Measurements from ENCODE around the gene DLGAP4. TPM values are rescaled to one million over a fixed set of nuclear protein-coding genes. Genes with fewer than 3 reads are reported as not detected.

Gene DLGAP4
- total RNA-seq, 1 donor from 2014 or later, result 99.1 TPM

DNA sequence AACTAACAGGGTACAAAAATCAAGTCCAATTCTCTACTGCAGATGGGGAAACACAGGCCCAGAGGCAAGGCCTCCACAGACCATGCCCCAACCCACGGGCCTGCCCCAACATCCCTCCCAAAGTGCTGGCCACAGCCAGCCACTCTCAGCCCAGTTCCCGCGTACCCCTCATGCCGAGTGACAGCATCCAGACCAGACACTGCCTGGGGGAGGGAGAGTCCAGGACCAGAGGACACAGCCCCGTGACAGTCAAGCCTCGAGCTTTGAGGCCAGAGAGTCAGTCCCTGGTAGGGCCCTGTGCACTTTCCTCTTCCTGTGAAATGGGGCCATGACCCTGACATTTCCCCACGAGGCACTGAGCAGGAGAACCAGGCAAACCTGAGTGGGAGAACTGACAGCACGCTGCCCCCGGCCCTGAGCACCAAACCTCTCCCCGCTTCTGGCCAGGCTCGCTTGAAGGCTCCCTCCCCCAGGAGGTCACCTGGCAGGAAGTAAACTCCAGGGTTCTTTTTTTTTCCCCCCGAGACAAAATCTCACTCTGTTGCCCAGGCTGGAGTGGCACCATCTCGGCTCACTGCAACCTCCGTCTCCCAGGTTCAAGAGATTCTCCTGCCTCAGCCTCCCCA is 240.1 kb downstream of the DLGAP4 start:
- H3K4me1 Mint-ChIP-seq, result peaks cover 28% of the 10 kb centered on the region
- no peak for DNase-seq (ENCODE audit: low spot score in 2 of 2, unreplicated experiment in 2 of 2)
- H3K9me3 Mint-ChIP-seq, result no peaks in the 10 kb centered on the region
- TF ChIP-seq, protein P1, sequence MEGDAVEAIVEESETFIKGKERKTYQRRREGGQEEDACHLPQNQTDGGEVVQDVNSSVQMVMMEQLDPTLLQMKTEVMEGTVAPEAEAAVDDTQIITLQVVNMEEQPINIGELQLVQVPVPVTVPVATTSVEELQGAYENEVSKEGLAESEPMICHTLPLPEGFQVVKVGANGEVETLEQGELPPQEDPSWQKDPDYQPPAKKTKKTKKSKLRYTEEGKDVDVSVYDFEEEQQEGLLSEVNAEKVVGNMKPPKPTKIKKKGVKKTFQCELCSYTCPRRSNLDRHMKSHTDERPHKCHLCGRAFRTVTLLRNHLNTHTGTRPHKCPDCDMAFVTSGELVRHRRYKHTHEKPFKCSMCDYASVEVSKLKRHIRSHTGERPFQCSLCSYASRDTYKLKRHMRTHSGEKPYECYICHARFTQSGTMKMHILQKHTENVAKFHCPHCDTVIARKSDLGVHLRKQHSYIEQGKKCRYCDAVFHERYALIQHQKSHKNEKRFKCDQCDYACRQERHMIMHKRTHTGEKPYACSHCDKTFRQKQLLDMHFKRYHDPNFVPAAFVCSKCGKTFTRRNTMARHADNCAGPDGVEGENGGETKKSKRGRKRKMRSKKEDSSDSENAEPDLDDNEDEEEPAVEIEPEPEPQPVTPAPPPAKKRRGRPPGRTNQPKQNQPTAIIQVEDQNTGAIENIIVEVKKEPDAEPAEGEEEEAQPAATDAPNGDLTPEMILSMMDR (IDR thresholded peaks at IDR 0.05; ENCODE audit: unreplicated experiment), result no peak
- H3K27ac Mint-ChIP-seq, result peak overlapping the region; percentile 9
- H3K4me3 Mint-ChIP-seq, result no peak overlapping the region
- no peaks in the 10 kb centered on the region for H3K27me3 Mint-ChIP-seq (ENCODE audit: low read depth)
- peaks cover 14% of the 10 kb centered on the region for H3K36me3 Mint-ChIP-seq

DNA sequence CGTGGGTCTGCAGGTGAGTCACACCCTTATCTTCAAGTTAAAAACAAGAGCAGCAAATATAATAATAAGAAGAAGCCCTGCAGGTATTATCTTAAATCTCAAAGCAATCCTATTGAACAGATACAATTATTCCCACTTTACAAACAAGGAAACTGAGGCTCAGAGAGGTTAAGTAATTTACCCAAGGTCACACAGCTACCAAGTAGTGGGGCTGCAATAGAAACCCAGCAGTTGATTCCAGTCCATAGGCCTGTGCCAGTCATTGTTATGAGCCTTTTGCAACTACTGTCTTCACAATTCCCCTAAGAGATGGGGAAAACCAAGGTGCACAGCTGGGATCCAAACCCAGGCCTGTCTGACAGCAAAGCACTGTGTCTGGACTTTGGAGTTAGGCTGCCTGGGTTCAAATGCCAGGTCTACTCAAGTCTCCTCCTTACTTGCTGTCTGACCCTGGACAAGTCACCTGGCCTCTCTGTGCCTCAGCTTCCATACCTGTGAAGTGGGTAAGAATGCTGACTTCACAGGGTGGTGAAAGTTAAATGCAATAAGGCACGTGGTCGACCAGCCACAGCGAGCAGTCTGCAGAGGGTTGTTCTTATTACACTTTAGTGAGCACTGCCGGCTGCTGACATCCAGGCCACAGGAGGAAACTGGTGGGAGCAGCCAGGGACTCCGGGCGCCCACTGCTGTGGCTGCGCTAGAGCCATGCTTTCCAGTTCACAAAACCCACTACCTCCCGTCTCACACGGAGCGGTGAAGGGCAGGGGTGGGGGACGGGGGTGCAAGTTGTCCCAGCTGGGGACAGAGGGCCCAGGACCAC is 241.3 kb downstream of the DLGAP4 start:
- TF ChIP-seq, protein P1 (IDR thresholded peaks at IDR 0.05; ENCODE audit: unreplicated experiment), result no peak
- Mint-ChIP-seq H3K4me1 (peaks cover 23% of the 10 kb centered on the region), H3K4me3 (no peak overlapping the region), H3K27me3 (ENCODE audit: low read depth) (no peaks in the 10 kb centered on the region), H3K36me3 (peaks cover 14% of the 10 kb centered on the region), H3K27ac (no peak overlapping the region), H3K9me3 (no peaks in the 10 kb centered on the region)
- DNase-seq (ENCODE audit: low spot score in 2 of 2, unreplicated experiment in 2 of 2), result no peak

DNA sequence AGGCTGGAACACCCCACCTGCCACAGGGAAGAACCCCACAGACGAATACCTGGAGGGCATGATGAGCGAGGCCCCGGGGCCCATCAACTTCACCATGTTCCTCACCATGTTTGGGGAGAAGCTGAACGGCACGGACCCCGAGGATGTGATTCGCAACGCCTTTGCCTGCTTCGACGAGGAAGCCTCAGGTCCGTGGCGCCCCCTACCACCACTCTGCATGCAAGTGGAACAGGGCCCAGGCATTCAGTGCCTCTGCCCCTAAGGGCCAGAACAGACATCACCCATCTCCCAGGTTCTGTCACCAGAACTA is 241.8 kb downstream of the DLGAP4 start:
- Mint-ChIP-seq H3K27me3 (ENCODE audit: low read depth) (no peaks in the 10 kb centered on the region), H3K9me3 (no peaks in the 10 kb centered on the region), H3K36me3 (peaks cover 14% of the 10 kb centered on the region), H3K4me1 (peaks cover 17% of the 10 kb centered on the region), H3K4me3 (no peak overlapping the region), H3K27ac (no peak overlapping the region)
- TF ChIP-seq, protein P1 (IDR thresholded peaks at IDR 0.05; ENCODE audit: unreplicated experiment), result no peak
- DNase-seq (ENCODE audit: low spot score in 2 of 2, unreplicated experiment in 2 of 2), result no peak

DNA sequence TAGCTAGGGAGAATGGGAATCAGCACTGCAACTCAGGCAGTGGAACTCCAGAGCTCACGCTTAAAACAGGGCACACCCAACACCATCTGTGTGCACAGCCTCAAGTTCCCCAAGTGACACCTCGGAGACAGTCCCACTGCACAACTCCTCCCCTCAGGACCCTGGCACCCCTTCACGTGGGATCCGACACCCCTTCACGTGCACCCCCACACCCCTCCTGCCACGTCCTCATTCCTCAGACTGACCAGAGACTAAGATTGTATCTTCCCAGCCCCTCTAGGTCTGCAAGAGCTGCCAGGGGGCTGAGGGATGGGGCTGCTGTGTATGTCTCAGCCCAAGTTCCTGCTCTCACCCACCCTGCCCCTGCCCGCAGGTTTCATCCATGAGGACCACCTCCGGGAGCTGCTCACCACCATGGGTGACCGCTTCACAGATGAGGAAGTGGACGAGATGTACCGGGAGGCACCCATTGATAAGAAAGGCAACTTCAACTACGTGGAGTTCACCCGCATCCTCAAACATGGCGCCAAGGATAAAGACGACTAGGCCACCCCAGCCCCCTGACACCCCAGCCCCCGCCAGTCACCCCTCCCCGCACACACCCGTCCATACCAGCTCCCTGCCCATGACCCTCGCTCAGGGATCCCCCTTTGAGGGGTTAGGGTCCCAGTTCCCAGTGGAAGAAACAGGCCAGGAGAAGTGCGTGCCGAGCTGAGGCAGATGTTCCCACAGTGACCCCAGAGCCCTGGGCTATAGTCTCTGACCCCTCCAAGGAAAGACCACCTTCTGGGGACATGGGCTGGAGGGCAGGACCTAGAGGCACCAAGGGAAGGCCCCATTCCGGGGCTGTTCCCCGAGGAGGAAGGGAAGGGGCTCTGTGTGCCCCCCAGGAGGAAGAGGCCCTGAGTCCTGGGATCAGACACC is 242.8 kb downstream of the DLGAP4 start:
- Mint-ChIP-seq H3K9me3 (no peaks in the 10 kb centered on the region), H3K4me1 (peaks cover 11% of the 10 kb centered on the region), H3K27me3 (ENCODE audit: low read depth) (no peaks in the 10 kb centered on the region), H3K36me3 (peaks cover 14% of the 10 kb centered on the region), H3K4me3 (no peak overlapping the region), H3K27ac (peak overlapping the region; percentile 35)
- TF ChIP-seq, protein P1 (IDR thresholded peaks at IDR 0.05; ENCODE audit: unreplicated experiment), result no peak
- DNase-seq (ENCODE audit: low spot score in 2 of 2, unreplicated experiment in 2 of 2), result no peak

DNA sequence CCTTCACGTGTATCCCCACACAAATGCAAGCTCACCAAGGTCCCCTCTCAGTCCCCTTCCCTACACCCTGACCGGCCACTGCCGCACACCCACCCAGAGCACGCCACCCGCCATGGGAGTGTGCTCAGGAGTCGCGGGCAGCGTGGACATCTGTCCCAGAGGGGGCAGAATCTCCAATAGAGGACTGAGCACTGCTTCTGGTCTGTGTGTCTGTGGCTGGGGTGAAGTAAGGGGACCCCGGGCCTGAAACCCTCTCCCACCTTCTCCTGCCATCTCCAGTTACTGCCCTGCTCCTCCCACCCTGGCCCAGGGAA is 243.4 kb downstream of the DLGAP4 start:
- TF ChIP-seq, protein P1 (IDR thresholded peaks at IDR 0.05; ENCODE audit: unreplicated experiment), result no peak
- no peak overlapping the region for H3K4me3 Mint-ChIP-seq
- DNase-seq (ENCODE audit: low spot score in 2 of 2, unreplicated experiment in 2 of 2), result no peak
- peaks cover 8% of the 10 kb centered on the region for H3K4me1 Mint-ChIP-seq
- no peak overlapping the region for H3K27ac Mint-ChIP-seq
- no peaks in the 10 kb centered on the region for H3K9me3 Mint-ChIP-seq
- H3K27me3 Mint-ChIP-seq (ENCODE audit: low read depth), result no peaks in the 10 kb centered on the region
- peaks cover 13% of the 10 kb centered on the region for H3K36me3 Mint-ChIP-seq

All from mesothelial cell of epicardium (in vitro differentiated cells).